Neural cell (in vitro differentiated cells): Measurements from ENCODE around the gene KRT3. TPM values are rescaled to one million over a fixed set of nuclear protein-coding genes. Genes with fewer than 3 reads are reported as not detected.

ENCODE experiments used
- H2AFZ ChIP-seq: fragments of 200-600, 300-800 bp; sonication (generic), shearing (Covaris generic); 2 replicates; pipeline ENCODE4 v1.6.0; 2014; ENCODE audit warnings: low read depth, mild to moderate bottlenecking, antibody characterized with exemption, low read length, moderate library complexity
- H3F3A ChIP-seq: fragments of 200-600 bp; shearing (Covaris generic); 2 replicates; pipeline ENCODE4 v1.6.1; 2016; ENCODE audit warnings: mild to moderate bottlenecking, moderate library complexity, mixed read lengths, antibody characterized with exemption, low read length; ENCODE audit not compliant: insufficient read depth, poor library complexity, severe bottlenecking
- H3K27ac ChIP-seq: fragments of 200-600, 300-800 bp; sonication (generic), shearing (Covaris generic); 2 replicates; pipeline ENCODE4 v1.5.1; 2014; ENCODE audit warnings: mild to moderate bottlenecking, low read length, moderate library complexity
- H3K27me3 ChIP-seq: fragments of 300-800, 200-600 bp; sonication (generic), shearing (Covaris generic); 2 replicates; pipeline ENCODE4 v1.6.0; 2014; ENCODE audit warnings: mild to moderate bottlenecking, low read depth, low read length, moderate library complexity; ENCODE audit not compliant: insufficient read depth
- H3K36me3 ChIP-seq: fragments of 300-800, 200-600 bp; sonication (generic), shearing (Covaris generic); 2 replicates; pipeline ENCODE4 v1.5.1; 2014; ENCODE audit warnings: mild to moderate bottlenecking, antibody characterized with exemption, low read length, moderate library complexity; ENCODE audit not compliant: insufficient read depth
- H3K4me2 ChIP-seq: fragments of 300-800, 200-600 bp; sonication (generic), shearing (Covaris generic); 2 replicates; pipeline ENCODE4 v1.6.0; 2014; ENCODE audit warnings: mild to moderate bottlenecking, low read length
- H3K4me3 ChIP-seq: fragments of 300-800, 200-600 bp; sonication (generic), shearing (Covaris generic); 2 replicates; pipeline ENCODE4 v1.5.1; 2014; ENCODE audit warnings: mild to moderate bottlenecking, low read length, moderate library complexity
- H3K79me2 ChIP-seq: fragments of 200-600 bp; shearing (Covaris generic); replicated peaks from 2 replicates; pipeline ENCODE4 v1.6.0; 2014; ENCODE audit warnings: mild to moderate bottlenecking, low read length, moderate library complexity; ENCODE audit not compliant: insufficient read depth
- H3K9ac ChIP-seq: fragments of 300-800, 200-600 bp; sonication (generic), shearing (Covaris generic); 2 replicates; pipeline ENCODE4 v1.6.1; 2016; ENCODE audit warnings: mild to moderate bottlenecking, low read length, mixed read lengths
- H3K9me2 ChIP-seq: fragments of 200-600 bp; shearing (Covaris generic); 2 replicates; pipeline ENCODE4 v1.6.1; 2016; ENCODE audit warnings: mild to moderate bottlenecking, low read length, mixed read lengths; ENCODE audit not compliant: insufficient read depth
- H3K9me3 ChIP-seq: fragments of 200-600, 300-800 bp; sonication (generic), shearing (Covaris generic); 2 replicates; pipeline ENCODE4 v1.6.1; 2016; ENCODE audit warnings: mild to moderate bottlenecking, mixed run types, low read length, moderate library complexity, mixed read lengths
- H4K20me1 ChIP-seq: fragments of 200-600 bp; shearing (Covaris generic); 2 replicates; pipeline ENCODE4 v1.6.1; 2016; ENCODE audit warnings: mild to moderate bottlenecking, mixed run types; ENCODE audit not compliant: insufficient read depth
- EP300 ChIP-seq: fragments of 450-650 bp; conservative IDR thresholded peaks from 2 replicates; pipeline ENCODE4 v1.6.1; 2014; ENCODE audit warnings: antibody characterized with exemption, mild to moderate bottlenecking, moderate library complexity; ENCODE audit not compliant: poor library complexity, severe bottlenecking
- EZH2 ChIP-seq: fragments of 200-600, 300-800 bp; shearing (Covaris generic), sonication (generic); IDR thresholded peaks from 2 replicates; pipeline ENCODE4 v1.6.1; 2014; ENCODE audit warnings: antibody characterized with exemption, low read length, borderline replicate concordance, mild to moderate bottlenecking; ENCODE audit not compliant: insufficient read depth, poor library complexity, severe bottlenecking
- MXI1 ChIP-seq: fragments of 450-650 bp; conservative IDR thresholded peaks from 2 replicates; pipeline ENCODE4 v1.6.1; 2014; ENCODE audit warnings: antibody characterized with exemption, mild to moderate bottlenecking; ENCODE audit not compliant: poor library complexity, severe bottlenecking
- POLR2AphosphoS5 ChIP-seq: IDR thresholded peaks from 2 replicates; pipeline ENCODE4 v1.6.1; 2012
- RAD21 ChIP-seq: fragments of 450-650 bp; conservative IDR thresholded peaks from 2 replicates; pipeline ENCODE4 v1.6.1; 2014; ENCODE audit warnings: antibody characterized with exemption, mild to moderate bottlenecking, moderate library complexity
- SMC3 ChIP-seq: fragments of 450-650 bp; conservative IDR thresholded peaks from 2 replicates; pipeline ENCODE4 v1.6.1; 2014; ENCODE audit warnings: antibody characterized with exemption, mild to moderate bottlenecking, moderate library complexity; ENCODE audit not compliant: poor library complexity
- TAF1 ChIP-seq: IDR thresholded peaks from 2 replicates; pipeline ENCODE4 v1.6.1; 2012; ENCODE audit warnings: low read depth
- polyA plus RNA-seq: library from polyadenylated mRNA; depleted of rRNA; stranded (reverse); fragments of >200 nt; gene quantifications from 2 replicates; pipeline ENCODE4 v1.2.3, GENCODE V29; 2014
- TF ChIP-seq, protein P1 (sequence below): fragments of 450-650 bp; IDR thresholded peaks from 2 replicates; pipeline ENCODE4 v1.5.1; 2014; ENCODE audit warnings: antibody characterized with exemption, mild to moderate bottlenecking, moderate library complexity; ENCODE audit not compliant: poor library complexity, severe bottlenecking
- TF ChIP-seq, protein P2 (sequence below): IDR thresholded peaks from 2 replicates; pipeline ENCODE4 v1.6.1; 2012; ENCODE audit warnings: borderline replicate concordance

Gene KRT3
- polyA plus RNA-seq, 1 donor from 2014 or later, result not detected

DNA sequence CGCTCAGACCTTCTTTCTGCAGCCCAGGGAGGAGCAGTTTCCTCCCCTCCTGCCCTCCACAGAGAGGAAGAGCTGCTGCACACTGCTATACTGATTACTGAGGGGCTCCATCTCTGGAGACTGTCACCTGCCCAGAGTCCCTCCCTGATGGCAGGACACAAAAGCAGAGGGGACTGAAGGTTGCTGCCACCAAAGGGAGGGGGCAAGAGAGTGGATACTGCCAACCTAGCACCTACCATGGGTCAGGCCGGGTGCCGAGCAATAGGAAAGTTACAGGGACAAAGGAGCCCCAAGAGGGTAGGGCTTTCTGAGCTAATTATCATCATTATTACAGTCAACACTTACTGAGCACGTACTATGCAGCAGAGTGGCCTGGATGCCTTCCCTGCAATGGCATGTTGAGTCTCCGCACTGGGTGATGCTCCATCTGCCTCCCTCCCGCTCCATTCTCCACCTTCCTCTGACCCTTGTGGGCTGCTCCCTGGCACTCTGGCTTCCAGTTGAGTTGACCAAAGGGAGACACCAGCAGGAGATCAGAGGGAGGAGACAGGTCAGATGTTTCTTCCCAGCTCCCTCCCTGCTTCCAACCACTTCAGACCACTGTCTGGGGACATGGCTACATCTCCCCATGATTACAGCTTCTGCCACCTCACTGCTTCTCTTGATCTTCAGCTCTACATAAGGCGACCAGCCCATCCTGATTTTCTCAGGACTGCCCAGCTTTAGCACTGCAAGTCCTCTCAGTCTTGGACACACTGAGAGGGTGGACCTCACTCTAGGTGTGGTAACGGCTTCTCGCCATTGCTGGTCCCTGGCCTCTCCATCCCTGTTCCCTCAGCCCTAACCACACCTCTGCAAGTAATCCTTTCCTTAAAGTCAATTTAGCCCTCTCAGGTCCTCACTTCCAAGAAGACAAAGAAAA is 40.8 kb upstream of the KRT3 start:
- Histone ChIP-seq H3K36me3 (no peaks in the 10 kb centered on the region), H3K4me3 (no peak overlapping the region), H3K9me3 (no peaks in the 10 kb centered on the region), H2AFZ (no peak overlapping the region), H3K4me2 (no peak overlapping the region), H3K79me2 (no peaks in the 10 kb centered on the region), H3K27ac (no peak overlapping the region), H3F3A (no peaks in the 10 kb centered on the region), H3K9ac (no peak overlapping the region), H3K9me2 (no peaks in the 10 kb centered on the region), H3K27me3 (no peaks in the 10 kb centered on the region), H4K20me1 (no peaks in the 10 kb centered on the region)
- TF ChIP-seq SMC3 (no peak), EZH2 (no peak), MXI1 (no peak), TAF1 (no peak), POLR2AphosphoS5 (no peak), EP300 (no peak), RAD21 (no peak)
- TF ChIP-seq, protein P1, sequence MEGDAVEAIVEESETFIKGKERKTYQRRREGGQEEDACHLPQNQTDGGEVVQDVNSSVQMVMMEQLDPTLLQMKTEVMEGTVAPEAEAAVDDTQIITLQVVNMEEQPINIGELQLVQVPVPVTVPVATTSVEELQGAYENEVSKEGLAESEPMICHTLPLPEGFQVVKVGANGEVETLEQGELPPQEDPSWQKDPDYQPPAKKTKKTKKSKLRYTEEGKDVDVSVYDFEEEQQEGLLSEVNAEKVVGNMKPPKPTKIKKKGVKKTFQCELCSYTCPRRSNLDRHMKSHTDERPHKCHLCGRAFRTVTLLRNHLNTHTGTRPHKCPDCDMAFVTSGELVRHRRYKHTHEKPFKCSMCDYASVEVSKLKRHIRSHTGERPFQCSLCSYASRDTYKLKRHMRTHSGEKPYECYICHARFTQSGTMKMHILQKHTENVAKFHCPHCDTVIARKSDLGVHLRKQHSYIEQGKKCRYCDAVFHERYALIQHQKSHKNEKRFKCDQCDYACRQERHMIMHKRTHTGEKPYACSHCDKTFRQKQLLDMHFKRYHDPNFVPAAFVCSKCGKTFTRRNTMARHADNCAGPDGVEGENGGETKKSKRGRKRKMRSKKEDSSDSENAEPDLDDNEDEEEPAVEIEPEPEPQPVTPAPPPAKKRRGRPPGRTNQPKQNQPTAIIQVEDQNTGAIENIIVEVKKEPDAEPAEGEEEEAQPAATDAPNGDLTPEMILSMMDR, result no peak
- TF ChIP-seq, protein P2, sequence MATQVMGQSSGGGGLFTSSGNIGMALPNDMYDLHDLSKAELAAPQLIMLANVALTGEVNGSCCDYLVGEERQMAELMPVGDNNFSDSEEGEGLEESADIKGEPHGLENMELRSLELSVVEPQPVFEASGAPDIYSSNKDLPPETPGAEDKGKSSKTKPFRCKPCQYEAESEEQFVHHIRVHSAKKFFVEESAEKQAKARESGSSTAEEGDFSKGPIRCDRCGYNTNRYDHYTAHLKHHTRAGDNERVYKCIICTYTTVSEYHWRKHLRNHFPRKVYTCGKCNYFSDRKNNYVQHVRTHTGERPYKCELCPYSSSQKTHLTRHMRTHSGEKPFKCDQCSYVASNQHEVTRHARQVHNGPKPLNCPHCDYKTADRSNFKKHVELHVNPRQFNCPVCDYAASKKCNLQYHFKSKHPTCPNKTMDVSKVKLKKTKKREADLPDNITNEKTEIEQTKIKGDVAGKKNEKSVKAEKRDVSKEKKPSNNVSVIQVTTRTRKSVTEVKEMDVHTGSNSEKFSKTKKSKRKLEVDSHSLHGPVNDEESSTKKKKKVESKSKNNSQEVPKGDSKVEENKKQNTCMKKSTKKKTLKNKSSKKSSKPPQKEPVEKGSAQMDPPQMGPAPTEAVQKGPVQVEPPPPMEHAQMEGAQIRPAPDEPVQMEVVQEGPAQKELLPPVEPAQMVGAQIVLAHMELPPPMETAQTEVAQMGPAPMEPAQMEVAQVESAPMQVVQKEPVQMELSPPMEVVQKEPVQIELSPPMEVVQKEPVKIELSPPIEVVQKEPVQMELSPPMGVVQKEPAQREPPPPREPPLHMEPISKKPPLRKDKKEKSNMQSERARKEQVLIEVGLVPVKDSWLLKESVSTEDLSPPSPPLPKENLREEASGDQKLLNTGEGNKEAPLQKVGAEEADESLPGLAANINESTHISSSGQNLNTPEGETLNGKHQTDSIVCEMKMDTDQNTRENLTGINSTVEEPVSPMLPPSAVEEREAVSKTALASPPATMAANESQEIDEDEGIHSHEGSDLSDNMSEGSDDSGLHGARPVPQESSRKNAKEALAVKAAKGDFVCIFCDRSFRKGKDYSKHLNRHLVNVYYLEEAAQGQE, result no peak

DNA sequence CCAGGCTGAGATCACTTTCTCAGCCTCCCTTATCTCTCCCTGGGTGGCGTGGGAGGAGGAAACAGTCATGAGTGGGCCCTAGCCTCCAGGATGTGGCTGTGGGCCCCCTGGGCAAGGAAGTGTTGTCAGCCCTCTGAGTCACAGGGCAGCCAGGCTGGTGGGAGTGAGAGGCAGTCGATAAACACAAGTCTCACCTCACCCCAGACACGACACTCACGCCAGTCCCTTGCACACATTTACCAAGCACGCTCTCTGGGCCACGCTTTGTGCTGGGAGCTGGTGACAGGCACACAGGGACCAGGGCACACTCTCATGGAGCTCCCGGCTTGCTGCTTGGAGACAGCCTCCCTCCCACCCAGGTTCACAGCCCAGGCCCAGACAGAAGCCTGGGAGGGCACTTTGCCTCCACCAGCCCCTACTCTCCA is 40.1 kb upstream of the KRT3 start:
- H3K9me3 ChIP-seq, result no peaks in the 10 kb centered on the region
- no peaks in the 10 kb centered on the region for H3F3A ChIP-seq
- no peaks in the 10 kb centered on the region for H3K79me2 ChIP-seq
- no peaks in the 10 kb centered on the region for H3K27me3 ChIP-seq
- no peak overlapping the region for H2AFZ ChIP-seq
- H4K20me1 ChIP-seq, result no peaks in the 10 kb centered on the region
- TF ChIP-seq MXI1 (no peak), TAF1 (no peak), EP300 (no peak), POLR2AphosphoS5 (no peak), SMC3 (no peak)
- TF ChIP-seq, protein P1, result no peak
- H3K9me2 ChIP-seq, result no peaks in the 10 kb centered on the region
- H3K4me3 ChIP-seq, result no peak overlapping the region
- no peak overlapping the region for H3K27ac ChIP-seq
- H3K9ac ChIP-seq, result no peak overlapping the region
- H3K4me2 ChIP-seq, result no peak overlapping the region
- H3K36me3 ChIP-seq, result no peaks in the 10 kb centered on the region
